HPDE6-E6E7 (cell line): ENCODE measurements around the gene PGLYRP2.

Source experiments
- DNase-seq: peaks from one replicate; pipeline ENCODE4 v3.0.0; 2011; ENCODE audit warnings: missing footprints; ENCODE audit errors: extremely low spot score

PGLYRP2 gene

DNA sequence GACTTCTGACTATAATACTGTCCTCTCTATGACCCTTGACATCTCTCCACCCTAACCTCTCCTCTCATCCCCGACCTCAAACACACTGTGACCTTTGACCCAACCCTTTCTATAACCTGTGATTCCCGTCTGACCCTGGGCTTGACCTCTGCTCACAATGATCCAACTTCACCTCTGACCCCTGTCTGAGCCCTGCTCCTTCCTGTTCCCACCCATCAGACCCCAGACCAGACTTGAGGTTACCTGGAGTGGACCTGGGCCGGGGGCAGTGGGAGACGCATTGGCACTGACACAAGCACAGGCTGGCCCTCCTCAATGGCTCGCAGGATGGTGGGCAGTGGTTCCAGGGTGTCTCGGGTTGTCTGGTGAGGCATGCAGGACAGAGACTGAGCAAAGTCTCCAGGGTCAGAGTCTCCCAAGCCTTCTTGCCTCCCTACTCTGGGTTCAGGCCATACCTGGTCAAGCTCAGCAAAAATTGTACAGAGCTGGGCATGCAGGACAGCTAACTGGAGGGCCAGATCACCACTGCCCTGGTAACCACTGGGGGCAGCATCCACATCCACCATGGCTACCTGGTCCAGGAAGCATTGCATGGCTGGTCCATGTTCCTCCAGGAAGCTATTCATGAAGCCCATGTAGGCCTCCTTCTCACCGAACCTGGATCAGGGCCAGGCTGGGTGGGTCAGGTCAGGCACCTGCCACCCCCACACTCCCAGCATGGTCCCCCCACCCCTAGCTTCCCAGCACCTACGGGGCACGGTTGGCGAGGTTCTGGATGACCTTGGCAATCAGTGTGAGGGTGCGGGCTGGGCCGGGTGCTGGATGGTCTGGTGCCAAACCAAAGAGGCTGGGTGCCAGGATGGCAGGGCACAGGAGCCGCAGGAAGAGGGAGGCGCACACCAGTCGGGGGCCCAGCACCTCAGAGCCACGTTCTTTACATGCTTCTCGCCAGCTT is 25.1 kb downstream of the PGLYRP2 start:
- DNase-seq: no peak

DNA sequence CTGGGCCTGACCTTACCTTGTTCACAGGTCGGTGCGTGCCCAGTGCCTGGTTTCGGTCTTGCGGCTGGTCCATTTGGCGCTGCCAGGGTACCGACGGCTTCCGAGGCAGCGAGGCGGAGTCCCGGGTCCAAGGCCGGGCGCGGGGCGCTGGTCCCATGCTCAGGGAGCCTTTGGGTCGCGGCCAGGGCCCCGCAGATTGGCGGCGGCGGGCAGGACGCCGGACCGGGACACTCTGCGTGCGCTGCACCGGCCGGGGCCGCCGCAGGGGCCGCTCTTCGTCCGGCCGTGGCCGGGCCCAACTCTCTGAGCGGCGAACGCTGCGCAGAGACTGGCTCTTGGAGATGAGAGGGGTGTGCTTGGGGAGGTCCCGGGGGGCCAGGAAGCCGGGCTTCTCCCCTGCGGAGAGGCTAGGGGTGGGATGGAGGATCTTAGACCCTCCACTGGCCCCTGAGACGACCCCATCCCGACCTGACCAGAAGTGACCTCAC is 26.2 kb downstream of the PGLYRP2 start:
- DNase-seq: no peak

DNA sequence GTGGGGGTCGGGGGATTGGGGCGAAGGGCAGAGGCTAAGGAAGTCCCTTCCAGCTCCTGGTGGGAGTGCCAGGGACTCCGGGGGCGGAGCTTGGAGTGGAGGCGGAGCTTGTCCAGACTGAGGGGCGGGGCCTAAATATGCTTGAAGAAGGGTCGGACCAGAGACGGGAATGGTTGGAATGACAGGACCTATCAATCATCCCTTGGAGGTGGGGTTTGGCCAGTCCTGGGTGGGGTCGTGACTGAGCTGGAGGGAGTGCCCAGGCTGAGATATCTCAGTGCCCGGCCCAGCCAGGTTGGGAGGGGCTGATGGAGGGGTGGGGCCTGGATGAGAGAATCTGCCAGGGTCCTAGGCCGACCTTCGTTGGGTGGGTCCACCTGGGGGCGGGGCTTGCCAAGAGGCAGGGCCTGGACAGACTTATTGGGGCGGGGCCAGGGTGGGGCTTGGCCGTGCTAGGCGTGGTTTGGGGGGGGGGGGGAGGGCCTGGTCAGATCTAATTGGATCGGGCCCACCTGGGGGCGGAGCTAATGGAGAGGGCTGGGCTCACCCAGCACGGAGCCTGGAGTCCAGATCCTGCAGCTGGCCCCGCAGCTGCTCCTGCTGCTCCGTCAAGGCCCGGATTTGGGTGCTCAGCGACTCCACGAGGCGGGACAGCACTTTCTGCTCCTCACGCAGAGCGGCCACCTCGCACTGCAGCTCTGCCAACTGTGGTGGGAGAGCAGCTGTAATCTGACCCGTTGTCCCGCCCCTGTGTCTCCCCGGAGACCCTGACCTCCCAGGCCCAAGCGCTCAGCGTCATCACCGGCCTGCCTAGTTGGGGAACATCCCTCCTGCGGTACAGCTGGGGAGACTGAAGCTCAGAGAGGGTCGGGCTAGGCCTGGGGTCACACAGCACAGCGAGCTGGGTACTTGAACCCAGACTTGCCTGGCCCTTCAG is 26.9 kb downstream of the PGLYRP2 start:
- DNase-seq: peak; percentile 43

DNA sequence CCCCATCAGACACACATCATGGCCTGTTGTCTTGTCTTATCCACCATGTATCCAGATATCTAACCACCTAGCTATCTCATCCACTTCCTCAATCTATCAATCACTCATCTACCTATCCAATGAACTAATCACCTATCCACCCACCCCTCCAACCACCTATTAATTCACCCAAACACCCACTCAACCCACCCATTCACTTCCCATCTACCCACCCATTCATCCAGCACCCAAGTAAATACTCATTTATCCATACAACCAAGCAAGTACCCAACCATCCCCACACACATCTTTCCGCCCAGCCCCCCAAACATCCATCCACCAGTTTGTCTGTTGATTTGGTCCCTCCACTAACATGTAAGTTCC is 28.8 kb downstream of the PGLYRP2 start:
- no peak for DNase-seq

DNA sequence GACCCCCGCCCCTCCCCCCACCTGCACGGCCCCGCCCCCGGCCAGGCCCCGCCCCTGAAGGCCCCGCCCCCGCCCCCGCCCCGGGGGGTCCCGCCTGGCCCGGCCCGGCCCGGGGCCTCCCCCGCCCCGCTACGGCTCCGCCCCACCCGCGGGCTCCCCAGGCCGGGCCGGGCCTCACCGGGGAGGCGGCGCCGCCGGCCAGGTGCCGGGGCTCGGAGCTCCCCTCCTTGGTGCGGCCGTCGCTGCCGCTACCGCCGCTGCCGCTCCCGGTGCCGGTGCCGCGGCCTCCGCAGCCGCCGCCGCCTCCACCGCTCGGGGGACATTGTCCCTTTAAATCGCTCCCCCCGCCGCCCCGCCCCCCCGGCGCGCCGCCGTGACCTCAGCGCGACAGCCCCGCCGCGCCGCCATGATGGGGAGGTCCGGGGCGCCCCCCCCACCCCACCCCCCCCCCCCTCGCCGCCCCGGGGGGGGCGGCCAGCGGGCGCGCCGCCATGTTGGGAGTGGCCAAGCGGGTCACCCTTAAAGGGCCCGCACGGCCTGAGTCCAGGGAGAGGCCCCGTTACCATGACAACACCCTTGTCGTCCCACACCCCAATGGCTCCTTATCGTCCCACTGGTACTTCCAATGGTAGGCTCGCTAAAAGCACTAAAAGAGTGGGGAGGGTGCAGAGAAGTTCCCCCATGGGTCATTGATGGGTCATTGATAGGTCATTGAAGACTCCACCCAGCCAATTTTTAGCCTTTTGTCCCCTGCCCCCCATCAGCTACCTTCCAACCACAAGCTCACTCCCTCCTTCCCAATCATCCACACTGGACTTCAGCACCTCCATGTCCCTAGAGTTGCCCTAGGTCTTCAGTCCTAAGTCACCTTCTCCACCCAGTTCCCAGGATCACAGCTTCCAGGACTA is 29.4 kb downstream of the PGLYRP2 start, which contains the start of gene WIZ:
Gene WIZ, minus strand, starts transcription at position 337 of the 908 bp plus-strand sequence. CDS start 1,649 bp downstream, outside the sequence.
- peak; percentile 61 for DNase-seq

DNA sequence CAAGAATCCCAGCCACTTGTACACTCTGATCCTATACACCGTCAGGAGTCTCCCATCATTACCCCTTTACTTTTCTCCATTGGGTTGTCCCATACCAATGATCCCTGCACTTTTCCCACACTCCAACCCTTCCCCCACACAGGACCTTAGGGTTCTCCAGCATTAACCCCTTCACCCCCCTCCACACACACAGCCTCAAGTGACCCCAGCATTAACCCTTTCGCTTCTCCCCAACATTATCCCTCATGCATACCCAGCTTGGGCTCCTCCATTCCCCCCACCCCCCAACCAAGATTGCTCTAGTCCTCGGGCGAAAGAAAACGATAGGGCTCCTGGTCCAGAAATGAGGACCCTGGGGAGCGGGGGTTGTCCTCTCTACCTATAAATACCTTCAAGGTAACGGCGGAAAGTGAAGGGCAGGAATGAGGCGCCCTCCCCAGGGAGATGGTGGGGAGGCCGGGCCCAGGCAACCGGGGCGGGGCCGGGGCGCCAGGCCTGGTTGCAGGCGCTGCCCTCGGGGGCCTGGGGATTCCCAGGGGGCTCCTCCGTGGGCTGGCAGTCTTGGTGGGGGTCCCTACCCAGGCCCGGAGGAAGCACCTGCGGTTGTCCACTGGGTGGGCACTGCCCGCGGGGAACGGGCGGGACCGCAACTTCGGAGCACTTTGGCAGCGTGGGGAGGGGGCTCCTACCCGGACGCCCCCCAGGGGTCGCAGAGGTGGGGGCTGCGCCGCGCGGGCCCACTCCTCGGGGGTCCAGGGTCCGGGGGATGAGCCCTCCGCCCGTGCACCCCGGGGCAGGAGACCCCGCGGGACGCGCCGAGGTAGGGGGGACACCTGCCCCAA is 30.3 kb downstream of the PGLYRP2 start:
- DNase-seq: no peak

DNA sequence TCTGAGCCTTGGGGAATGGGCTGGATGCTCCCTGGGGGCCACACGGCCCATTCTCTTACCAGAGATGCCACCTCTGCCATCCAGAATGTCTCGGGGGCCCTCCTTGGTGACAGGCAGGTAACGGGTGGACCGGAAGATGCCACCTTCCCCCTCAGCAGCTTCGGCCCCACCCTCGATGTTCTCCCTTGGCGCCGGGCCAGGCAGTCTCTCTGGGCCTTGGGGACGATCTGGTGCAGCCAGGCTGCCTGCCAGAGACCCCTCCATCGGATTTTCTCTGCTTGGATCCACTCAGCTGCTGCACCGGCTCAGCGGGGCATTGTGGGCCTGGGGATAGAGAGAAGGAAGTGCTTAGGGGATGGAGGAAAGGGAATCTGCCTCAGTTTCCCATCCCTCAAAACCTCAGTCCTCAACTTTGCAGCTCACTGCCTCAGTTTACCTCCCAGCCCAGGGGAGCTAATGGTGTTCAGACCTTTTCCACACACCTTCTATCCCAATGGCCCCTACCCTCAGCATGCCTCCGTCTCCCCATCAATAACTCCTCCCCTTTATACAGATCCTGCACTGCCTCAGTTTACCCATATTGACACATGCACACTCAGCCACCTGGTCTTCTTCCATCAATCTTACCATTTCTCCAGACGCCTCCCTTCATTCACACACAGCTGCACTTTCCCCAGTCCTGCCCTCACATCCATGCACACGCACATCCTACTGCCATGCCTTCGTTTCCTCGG is 31.1 kb downstream of the PGLYRP2 start:
- no peak for DNase-seq

DNA sequence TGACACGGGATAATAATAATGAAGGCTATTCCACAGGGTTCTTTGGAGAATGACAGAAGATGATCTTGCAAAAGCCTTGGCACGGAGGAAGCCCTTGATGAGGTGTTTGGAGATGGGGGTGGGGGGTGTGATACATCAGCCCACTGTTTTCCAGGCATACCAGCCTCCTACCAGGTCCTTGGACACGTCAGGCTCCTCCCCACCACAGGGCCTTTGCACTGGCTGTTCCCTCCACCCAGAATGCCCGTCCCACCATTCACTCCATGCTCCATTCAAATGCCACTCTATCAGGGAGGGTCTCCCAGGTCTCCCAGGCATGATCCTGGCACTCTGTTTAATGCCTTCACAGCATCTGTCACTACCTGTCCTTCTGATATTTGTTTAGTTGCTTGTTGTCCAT is 32.2 kb downstream of the PGLYRP2 start:
- no peak for DNase-seq

DNA sequence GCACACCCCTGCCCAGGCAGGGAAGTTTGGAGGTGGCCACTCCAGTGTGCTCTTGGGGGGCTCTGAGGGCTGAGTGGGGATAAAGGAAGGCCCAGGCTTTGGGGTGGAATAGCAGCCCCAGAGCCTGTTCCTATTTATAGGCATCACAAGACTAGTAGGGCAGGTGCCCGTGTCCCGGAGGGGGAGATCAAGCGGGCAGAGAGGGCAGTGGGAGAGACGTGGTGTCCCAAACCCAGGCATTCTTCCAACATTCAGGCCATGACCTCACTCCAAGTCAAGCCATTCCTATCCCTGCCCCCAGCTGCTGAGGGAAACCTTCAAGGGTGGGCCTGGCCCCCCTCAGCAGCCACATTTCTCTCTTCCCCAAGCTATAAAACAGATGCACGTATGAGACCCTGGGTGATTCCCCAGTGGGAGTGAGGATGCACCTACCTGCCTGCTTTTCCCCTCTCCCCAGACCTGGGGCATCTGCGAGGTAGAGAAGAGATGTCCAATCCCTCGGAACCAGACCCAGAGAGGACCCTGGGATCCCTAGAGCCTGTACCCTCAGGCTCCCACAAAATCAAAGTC is 33.4 kb downstream of the PGLYRP2 start:
- DNase-seq: no peak

DNA sequence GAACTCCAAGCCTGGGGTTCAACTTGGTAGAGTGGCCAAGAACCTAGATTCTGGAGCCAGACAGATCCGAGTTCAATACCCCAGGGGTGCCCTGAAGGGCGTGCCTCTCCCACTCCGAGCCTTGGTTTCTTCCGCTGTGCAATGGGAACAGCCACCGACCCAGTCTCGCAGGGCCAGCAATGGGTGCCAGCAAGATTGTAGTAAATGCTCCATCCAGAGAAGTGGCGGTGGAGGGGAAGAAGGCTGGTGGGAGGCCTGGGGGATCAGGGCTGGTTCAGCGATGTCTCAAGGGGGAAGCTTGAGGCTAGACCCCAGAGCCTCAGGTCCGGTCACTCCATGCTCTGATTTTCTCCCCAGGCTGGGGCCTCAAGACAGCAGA is 34.1 kb downstream of the PGLYRP2 start:
- no peak for DNase-seq

DNA sequence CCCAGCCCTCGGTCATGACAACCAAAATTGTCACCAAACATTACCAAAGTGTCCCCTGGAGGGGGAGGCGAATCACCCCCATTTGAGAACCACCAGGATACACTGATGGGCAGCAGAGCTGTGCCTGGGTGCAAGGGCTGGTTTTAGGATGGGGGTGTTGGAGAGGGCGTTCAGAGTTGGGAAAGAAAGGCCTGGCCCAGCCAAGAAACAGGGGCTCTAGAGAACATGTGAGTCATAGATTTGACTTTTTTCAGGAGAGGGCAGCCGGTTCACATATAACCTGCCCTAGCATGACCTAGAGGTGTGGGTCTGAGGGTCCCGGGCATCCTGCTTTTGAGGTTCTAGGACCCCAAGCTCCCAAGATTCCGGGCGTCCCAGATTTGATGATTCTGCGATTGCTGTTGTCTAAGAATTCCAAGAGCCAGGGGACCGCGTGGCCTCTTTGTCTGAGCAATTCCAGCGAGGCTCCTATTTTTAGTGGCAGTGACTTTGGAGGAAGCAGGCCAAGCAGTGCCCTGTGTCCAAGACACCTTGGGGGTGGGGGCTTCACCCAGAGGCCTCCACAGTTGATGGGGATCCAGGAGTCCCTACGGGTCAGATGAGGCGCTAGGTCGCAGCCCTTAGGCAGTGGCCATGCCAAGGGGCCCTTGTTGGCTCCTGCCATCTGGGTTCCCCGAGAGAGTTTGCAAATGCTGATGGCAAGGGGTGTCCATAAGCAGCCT is 34.6 kb downstream of the PGLYRP2 start:
- DNase-seq: no peak

DNA sequence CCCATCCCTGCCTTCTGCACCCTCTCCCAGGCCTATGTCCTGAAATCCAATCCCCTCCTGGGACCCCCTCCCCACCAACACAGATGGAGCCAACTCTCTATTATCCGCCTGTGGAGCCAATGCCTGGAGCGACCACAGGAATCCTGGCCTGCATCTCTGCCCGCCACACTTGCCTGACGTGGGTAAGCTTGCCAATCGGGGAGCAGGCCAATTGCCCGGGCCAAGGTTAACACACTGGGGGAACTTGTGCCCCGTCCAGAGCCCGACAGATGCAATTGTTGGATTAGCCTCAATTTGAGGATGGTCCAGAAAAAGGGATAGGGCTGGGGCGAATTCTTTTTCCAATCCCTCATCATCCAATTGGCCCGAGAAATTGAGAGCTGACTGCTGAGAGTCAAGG is 35.5 kb downstream of the PGLYRP2 start:
- DNase-seq: no peak

DNA sequence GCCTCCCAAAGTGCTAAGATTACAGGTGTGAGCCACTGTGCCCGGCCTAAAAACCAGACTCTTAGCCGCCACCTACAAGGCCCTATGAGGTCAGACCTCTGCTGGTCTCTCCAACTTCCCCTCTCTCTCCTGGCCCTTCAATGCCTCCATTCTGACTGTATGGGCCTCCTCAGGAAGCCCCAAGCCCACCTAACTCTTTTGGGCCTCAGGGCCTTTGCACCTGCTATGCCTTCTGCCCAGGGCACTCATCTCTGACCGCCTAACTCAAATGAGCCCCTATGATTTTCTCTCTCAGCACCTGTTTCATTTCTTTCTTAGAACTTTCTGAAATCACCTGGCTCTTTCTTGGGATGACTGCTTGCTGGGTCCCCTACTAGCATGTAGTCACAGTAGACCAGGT is 36.0 kb downstream of the PGLYRP2 start:
- DNase-seq: no peak

DNA sequence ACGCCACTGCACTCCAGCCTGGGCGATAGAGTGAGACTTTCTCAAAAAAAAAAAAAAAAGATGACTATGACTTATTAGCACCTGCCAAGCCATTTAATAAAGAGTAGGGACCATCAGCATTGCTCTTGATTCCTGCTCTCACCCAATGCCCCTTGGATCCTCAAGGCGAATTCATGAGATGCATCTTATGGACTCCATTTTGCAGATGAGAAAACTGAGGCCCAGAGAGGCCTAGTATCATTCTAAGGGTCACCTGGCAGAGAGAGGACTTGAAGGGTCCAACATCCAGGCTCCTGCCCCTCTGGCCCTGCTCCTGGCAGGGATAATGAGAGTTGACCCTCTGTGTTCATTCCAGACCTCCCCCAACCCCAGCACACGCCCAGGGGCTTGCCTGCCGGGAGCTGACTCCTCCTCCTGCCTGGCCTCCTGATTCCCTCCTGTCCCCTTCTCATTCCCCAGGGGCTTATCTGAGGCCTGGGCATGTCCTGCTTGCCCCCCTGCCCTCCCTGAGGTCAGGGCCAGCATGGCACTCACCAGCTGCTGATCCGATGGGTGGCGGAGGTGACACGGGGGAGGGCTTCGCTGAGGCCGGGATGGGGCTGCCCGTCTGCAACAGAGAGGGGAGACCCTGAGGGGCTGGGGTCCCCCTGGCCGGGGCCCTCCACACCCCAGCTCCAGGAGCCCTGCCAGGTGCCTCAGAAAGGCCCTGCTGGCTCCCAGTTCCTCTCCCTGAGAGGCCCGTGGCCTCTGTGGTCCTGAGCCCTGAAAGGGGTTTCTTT is 37.0 kb downstream of the PGLYRP2 start:
- DNase-seq: no peak

DNA sequence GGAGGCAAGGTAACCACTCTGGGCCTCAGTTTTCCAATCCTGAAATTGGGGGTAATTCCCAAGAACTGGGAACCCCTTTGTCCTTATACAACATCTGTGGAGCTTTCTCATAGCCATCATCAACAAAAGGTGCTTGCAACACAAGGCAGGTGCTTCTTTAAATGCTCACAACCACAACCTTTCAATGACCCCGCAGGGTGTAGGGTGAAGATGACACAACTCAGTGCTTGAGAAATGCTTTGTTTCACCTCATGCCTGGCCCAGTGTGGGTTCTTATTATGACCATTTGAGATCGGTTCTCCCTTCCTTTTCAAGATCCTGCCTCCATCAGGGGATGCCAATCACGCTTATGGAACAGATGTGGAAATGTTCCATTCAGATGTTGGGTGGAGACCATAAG is 38.0 kb downstream of the PGLYRP2 start:
- DNase-seq: no peak

DNA sequence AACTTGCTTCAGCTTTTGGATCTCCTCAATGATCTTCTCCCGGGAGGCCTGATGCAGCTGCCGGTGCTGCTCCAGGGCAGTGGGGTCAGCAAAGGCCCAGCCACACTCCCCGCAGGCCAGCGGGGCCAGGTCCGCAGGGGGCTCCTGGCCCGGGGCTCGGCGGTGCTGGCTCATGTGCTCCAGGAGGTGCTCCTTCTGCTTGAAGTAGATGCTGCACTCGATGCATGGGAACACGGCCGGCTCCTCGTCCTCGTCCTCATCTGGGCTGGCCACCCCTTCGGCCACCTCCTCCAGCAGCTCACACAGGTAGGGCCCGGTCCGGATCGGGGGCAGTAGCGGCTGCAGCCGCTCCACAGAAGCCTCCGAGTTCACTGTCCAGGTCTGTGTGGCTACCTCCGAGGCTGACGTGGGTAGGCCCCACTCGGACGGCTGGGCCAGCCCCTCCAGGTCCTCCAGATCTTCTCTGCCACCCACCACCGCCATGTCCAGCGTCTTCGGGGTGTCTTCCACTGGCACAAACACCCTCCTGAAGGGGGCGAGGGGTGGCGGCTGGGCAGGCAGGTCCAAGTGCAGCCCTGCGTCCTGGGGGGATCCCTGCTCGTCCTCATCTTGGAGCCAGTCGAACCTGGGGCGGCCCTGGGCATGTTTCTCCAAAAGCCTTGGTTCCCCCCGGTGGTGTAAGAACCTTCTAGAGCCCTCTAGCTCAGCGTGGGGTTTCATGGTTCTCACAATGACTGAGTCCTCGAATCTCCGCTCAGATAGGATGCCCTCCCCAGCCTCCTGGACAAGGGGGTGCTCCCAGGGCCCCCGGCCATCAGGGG is 39.3 kb downstream of the PGLYRP2 start:
- DNase-seq: no peak
